ENCODE measurements around the gene FYN. TPM values are rescaled to one million over a fixed set of nuclear protein-coding genes. Genes with fewer than 3 reads are reported as not detected.

The FYN gene
- total and polyA plus RNA-seq, 2 of the 4 experiments (the other 2 are of a cell fraction), result 30.8 to 36.4 TPM

GRCh38 chr6:111686932-111687266 lies 186.4 kb downstream of the FYN start:
- peaks cover 0 to 6% of the 10 kb centered on the region in 2 experiments; a peak in 1 of 4 replicates for H3K79me1 ChIP-seq (ENCODE audit: low read depth in 1 of 2, low read length in 2 of 2)
- ChIA-PET POLR2A (ENCODE audit: unreplicated experiment) (no interaction called here), CTCF (no interaction called here)
- H3K23ac ChIP-seq (ENCODE audit: low read depth, low read length), result no peak overlapping the region
- no peak for DNase-seq
- dilution Hi-C loops (cut with HindIII; ENCODE audit: low sequenced_read_pairs, unreplicated experiment), result no loop called here
- no peak for ATAC-seq (ENCODE audit: low read depth)
- H3K9me3 ChIP-seq (ENCODE audit: control insufficient read depth, insufficient read depth, low read length), result no peaks in the 10 kb centered on the region
- no peak overlapping the region for H2BK20ac ChIP-seq (ENCODE audit: low read depth, low read length)
- no peaks in the 10 kb centered on the region for H3K27me3 ChIP-seq (ENCODE audit: control insufficient read depth, insufficient read depth, low read length)
- H4K5ac ChIP-seq (ENCODE audit: low read depth, low read length), result no peak overlapping the region
- no peak overlapping the region for H4K8ac ChIP-seq (ENCODE audit: low read depth in 2 of 2, low read length in 2 of 2)
- no peak overlapping the region for H2BK120ac ChIP-seq (ENCODE audit: low read depth, low read length)
- no peak overlapping the region for H2BK5ac ChIP-seq (ENCODE audit: low read depth, low read length, poor library complexity, severe bottlenecking)
- no CpG with 5 or more reads among the region's 3 CpGs for WGBS, 2 experiments (ENCODE audit: extremely low coverage in 2 of 2, insufficient read length in 1 of 2)
- no peak overlapping the region for H3K4me2 ChIP-seq (ENCODE audit: low read depth, low read length)
- no peaks in the 10 kb centered on the region for H4K20me1 ChIP-seq (ENCODE audit: insufficient read depth, low read length)
- H3K27ac ChIP-seq (ENCODE audit: insufficient read depth, low read length), result no peak overlapping the region
- peaks cover 8% of the 10 kb centered on the region; the same call in 1 of the 2 replicates for H3K9me1 ChIP-seq (ENCODE audit: insufficient read depth, low read length)
- H3K4ac ChIP-seq (ENCODE audit: low read depth, low read length), result no peak overlapping the region
- H2AFZ ChIP-seq (replicated peaks; ENCODE audit: low read length, poor library complexity), result no peak overlapping the region
- no peak overlapping the region for H3K4me3 ChIP-seq (ENCODE audit: insufficient read depth, low read depth, low read length)
- no peak overlapping the region for H2AK9ac ChIP-seq (replicated peaks; ENCODE audit: low read depth, low read length, poor library complexity)
- no peak overlapping the region for H3K18ac ChIP-seq (ENCODE audit: low read depth, low read length)
- TF ChIP-seq MAZ (IDR thresholded peaks at IDR 0.05; ENCODE audit: borderline replicate concordance, low read depth, low read length) (no peak), CEBPB (IDR thresholded peaks at IDR 0.05; ENCODE audit: low read depth, low read length) (no peak), MXI1 (IDR thresholded peaks at IDR 0.05; ENCODE audit: borderline replicate concordance, low read depth, low read length) (no peak), CTCF (conservative IDR thresholded peaks at IDR 0.05; ENCODE audit: low read depth, low read length) (no peak), MAFK (IDR thresholded peaks at IDR 0.05; ENCODE audit: low read depth, low read length) (no peak), CHD1 (IDR thresholded peaks at IDR 0.05; ENCODE audit: low read depth, low read length) (no peak), BHLHE40 (IDR thresholded peaks at IDR 0.05; ENCODE audit: low read depth, low read length) (no peak), POLR2A (IDR thresholded peaks at IDR 0.05; ENCODE audit: low read depth, low read length) (no peak), RFX5 (IDR thresholded peaks at IDR 0.05; ENCODE audit: low read depth, low read length) (no peak)
- H3K56ac ChIP-seq (ENCODE audit: extremely low read depth, insufficient read depth, low read length), result no peak overlapping the region
- H3K9ac ChIP-seq (ENCODE audit: low read depth, low read length), result no peak overlapping the region
- H3K4me1 ChIP-seq (ENCODE audit: control insufficient read depth, insufficient read depth, low read length), result peaks cover 10% of the 10 kb centered on the region
- BruUV-seq (replicated peaks), result no TSS peak
- no peak overlapping the region for H3K14ac ChIP-seq (replicated peaks; ENCODE audit: low read depth, low read length)
- in situ Hi-C loops (cut with MboI; ENCODE audit: low sequenced_read_pairs), result loop anchor here (25.0 kb wide), 1 partner anchor 650 kb away; no protein-coding TSS in a partner anchor
- no peak overlapping the region for H2BK15ac ChIP-seq (ENCODE audit: low read depth, low read length)
- intact Hi-C loops (cut with micrococcal nuclease), result loop anchor here (5.0 kb wide), 1 partner anchor 205 kb away; the partner anchor contains the start of gene REV3L
- H4K91ac ChIP-seq (ENCODE audit: insufficient read depth, low read depth, low read length), result no peak overlapping the region
- peaks cover 32% of the 10 kb centered on the region for H3K36me3 ChIP-seq (ENCODE audit: control insufficient read depth, insufficient read depth, low read length)
- no peak overlapping the region for H2AK5ac ChIP-seq (ENCODE audit: low read depth, low read length)

Data from IMR-90 (cell line).